HEK293 (cell line): ENCODE data around the gene TRMU.

Experiments
- GFI1B ChIP-seq: fragments of 450-650 bp; formaldehyde crosslinking; IDR thresholded peaks from 2 replicates; pipeline ENCODE4 v1.5.1; 2016; ENCODE audit warnings: missing biosample characterization, missing genetic modification characterization
- GLI2 ChIP-seq: fragments of 450-650 bp; formaldehyde crosslinking; IDR thresholded peaks from 2 replicates; pipeline ENCODE4; 2017; ENCODE audit warnings: missing biosample characterization, missing genetic modification characterization, low read depth, borderline replicate concordance
- GLIS1 ChIP-seq: fragments of 450-650 bp; formaldehyde crosslinking; IDR thresholded peaks from 2 replicates; pipeline ENCODE4 v1.5.1; 2016; ENCODE audit warnings: missing biosample characterization, missing genetic modification characterization
- KLF1 ChIP-seq: fragments of 450-650 bp; formaldehyde crosslinking; IDR thresholded peaks from 2 replicates; pipeline ENCODE4 v1.5.1; 2016; ENCODE audit warnings: missing biosample characterization, missing genetic modification characterization
- MYNN ChIP-seq: fragments of 450-650 bp; formaldehyde crosslinking; IDR thresholded peaks from 2 replicates; pipeline ENCODE4 v1.5.1; 2016; ENCODE audit warnings: missing biosample characterization, missing genetic modification characterization, borderline replicate concordance
- REPIN1 ChIP-seq: fragments of 450-650 bp; formaldehyde crosslinking; IDR thresholded peaks from 2 replicates; pipeline ENCODE4 v1.5.1; 2017; ENCODE audit warnings: missing biosample characterization, missing genetic modification characterization, low read depth
- TCF7L2 ChIP-seq: IDR thresholded peaks from 2 replicates; pipeline ENCODE4 v1.6.1; 2011; ENCODE audit warnings: low read depth, mild to moderate bottlenecking, inconsistent platforms, low read length, moderate library complexity, borderline replicate concordance
- ZBTB21 ChIP-seq: fragments of 450-650 bp; formaldehyde crosslinking; IDR thresholded peaks from 2 replicates; pipeline ENCODE4 v1.5.1; 2017; ENCODE audit warnings: missing biosample characterization, missing genetic modification characterization
- ZBTB7A ChIP-seq: fragments of 450-650 bp; formaldehyde crosslinking; IDR thresholded peaks from 2 replicates; pipeline ENCODE4 v1.5.1; 2016; ENCODE audit warnings: low read depth, missing biosample characterization, missing genetic modification characterization
- ZNF114 ChIP-seq: fragments of 450-650 bp; formaldehyde crosslinking; IDR thresholded peaks from 2 replicates; pipeline ENCODE4 v1.5.0; 2017; ENCODE audit warnings: missing biosample characterization, missing genetic modification characterization
- ZNF121 ChIP-seq: fragments of 450-650 bp; formaldehyde crosslinking; IDR thresholded peaks from 2 replicates; pipeline ENCODE4 v1.5.1; 2016; ENCODE audit warnings: missing biosample characterization, missing genetic modification characterization
- ZNF138 ChIP-seq: fragments of 450-650 bp; formaldehyde crosslinking; IDR thresholded peaks from 2 replicates; pipeline ENCODE4 v1.5.1; 2016; ENCODE audit warnings: missing biosample characterization, missing genetic modification characterization, borderline replicate concordance
- ZNF146 ChIP-seq: fragments of 450-650 bp; formaldehyde crosslinking; IDR thresholded peaks from 2 replicates; pipeline ENCODE4 v1.5.1; 2016; ENCODE audit warnings: missing biosample characterization, missing genetic modification characterization
- ZNF148 ChIP-seq: fragments of 450-650 bp; formaldehyde crosslinking; IDR thresholded peaks from 2 replicates; pipeline ENCODE4 v1.5.0; 2017; ENCODE audit warnings: missing biosample characterization, missing genetic modification characterization, borderline replicate concordance
- ZNF169 ChIP-seq: fragments of 450-650 bp; formaldehyde crosslinking; IDR thresholded peaks from 2 replicates; pipeline ENCODE4 v1.5.1; 2016; ENCODE audit warnings: missing biosample characterization, missing genetic modification characterization
- ZNF223 ChIP-seq: fragments of 450-650 bp; formaldehyde crosslinking; IDR thresholded peaks from 2 replicates; pipeline ENCODE4 v1.5.1; 2016; ENCODE audit warnings: missing biosample characterization, missing genetic modification characterization
- ZNF24 ChIP-seq: fragments of 450-650 bp; formaldehyde crosslinking; IDR thresholded peaks from 2 replicates; pipeline ENCODE4 v1.5.1; 2016; ENCODE audit warnings: missing biosample characterization, missing genetic modification characterization
- ZNF266 ChIP-seq: fragments of 450-650 bp; formaldehyde crosslinking; IDR thresholded peaks from 2 replicates; pipeline ENCODE4 v1.5.1; 2016; ENCODE audit warnings: missing biosample characterization, missing genetic modification characterization, low read depth
- ZNF274 ChIP-seq, 2 experiments: fragments of 200-500 bp in 1 of 2; fragments of 450-650 bp in 1 of 2; sonication (Bioruptor generic) in 1 of 2; formaldehyde crosslinking in 1 of 2; IDR thresholded peaks; 2 replicates each; pipeline versions ENCODE4 v1.5.1 to v1.6.1; 2014 to 2016; ENCODE audit warnings: borderline replicate concordance in 1 of 2, inconsistent platforms in 1 of 2, low read length in 1 of 2, missing biosample characterization in 1 of 2, missing genetic modification characterization in 1 of 2
- ZNF366 ChIP-seq: fragments of 450-650 bp; formaldehyde crosslinking; conservative IDR thresholded peaks from 2 replicates; pipeline ENCODE4 v1.5.1; 2016; ENCODE audit warnings: missing biosample characterization, missing genetic modification characterization
- ZNF423 ChIP-seq: fragments of 450-650 bp; formaldehyde crosslinking; IDR thresholded peaks from 2 replicates; pipeline ENCODE4 v1.5.1; 2016; ENCODE audit warnings: missing biosample characterization, missing genetic modification characterization
- ZNF473 ChIP-seq: fragments of 450-650 bp; formaldehyde crosslinking; IDR thresholded peaks from 2 replicates; pipeline ENCODE4 v1.5.1; 2017; ENCODE audit warnings: missing biosample characterization, missing genetic modification characterization
- ZNF518A ChIP-seq: fragments of 450-650 bp; formaldehyde crosslinking; conservative IDR thresholded peaks from 2 replicates; pipeline ENCODE4 v1.5.1; 2016; ENCODE audit warnings: low read depth, missing biosample characterization, missing genetic modification characterization
- ZNF529 ChIP-seq: fragments of 450-650 bp; formaldehyde crosslinking; IDR thresholded peaks from 2 replicates; pipeline ENCODE4 v1.5.1; 2017; ENCODE audit warnings: missing genetic modification characterization, missing biosample characterization; ENCODE audit not compliant: insufficient replicate concordance
- ZNF544 ChIP-seq: fragments of 450-650 bp; formaldehyde crosslinking; IDR thresholded peaks from 2 replicates; pipeline ENCODE4 v1.5.0; 2017; ENCODE audit warnings: missing biosample characterization, missing genetic modification characterization
- ZNF549 ChIP-seq: fragments of 450-650 bp; IDR thresholded peaks from 2 replicates; pipeline ENCODE4 v1.5.1; 2018; ENCODE audit warnings: missing biosample characterization, missing genetic modification characterization, mild to moderate bottlenecking, inconsistent platforms, moderate library complexity
- ZNF571 ChIP-seq: fragments of 450-650 bp; formaldehyde crosslinking; IDR thresholded peaks from 2 replicates; pipeline ENCODE4 v1.5.0; 2017; ENCODE audit warnings: missing biosample characterization, missing genetic modification characterization
- ZNF596 ChIP-seq: fragments of 450-650 bp; IDR thresholded peaks from 2 replicates; pipeline ENCODE4 v1.5.0; 2018; ENCODE audit warnings: missing biosample characterization, mild to moderate bottlenecking, missing genetic modification characterization, moderate library complexity
- ZNF610 ChIP-seq: fragments of 450-650 bp; formaldehyde crosslinking; IDR thresholded peaks from 2 replicates; pipeline ENCODE4 v1.5.1; 2016; ENCODE audit warnings: missing biosample characterization, missing genetic modification characterization, borderline replicate concordance
- ZNF624 ChIP-seq: fragments of 450-650 bp; formaldehyde crosslinking; IDR thresholded peaks from 2 replicates; pipeline ENCODE4 v1.5.1; 2017; ENCODE audit warnings: missing biosample characterization, missing genetic modification characterization
- ZNF777 ChIP-seq: fragments of 450-650 bp; formaldehyde crosslinking; IDR thresholded peaks from 2 replicates; pipeline ENCODE4 v1.5.1; 2017; ENCODE audit warnings: missing biosample characterization, missing genetic modification characterization, borderline replicate concordance
- ZSCAN30 ChIP-seq: fragments of 450-650 bp; IDR thresholded peaks from 2 replicates; pipeline ENCODE4 v1.5.1; 2018; ENCODE audit warnings: missing biosample characterization, mild to moderate bottlenecking, missing genetic modification characterization, moderate library complexity
- ZXDB ChIP-seq: fragments of 450-650 bp; formaldehyde crosslinking; IDR thresholded peaks from 2 replicates; pipeline ENCODE4 v1.5.1; 2016; ENCODE audit warnings: missing biosample characterization, missing genetic modification characterization

The TRMU gene

GRCh38 chr22:46335201-46336118 is at the start of gene TRMU (continued):
- TF ChIP-seq REPIN1: peak; percentile 58; the same call in 1 of the 2 replicates
- peak; percentile 47; the same call in 1 of the 2 replicates for TF ChIP-seq KLF1
- TF ChIP-seq ZSCAN30: peak; percentile 76
- TF ChIP-seq ZBTB21 (tag by site-specific recombination): 0 out of 2 replicates have a peak, but pooled peaks have one; percentile 21
- no peak for TF ChIP-seq ZNF571 (tag by site-specific recombination)
- no peak for TF ChIP-seq ZNF266 (tag by site-specific recombination)
- no peak for TF ChIP-seq ZNF223 (tag by site-specific recombination)
- peak; percentile 74 for TF ChIP-seq ZNF121 (tag by site-specific recombination)
- no peak for TF ChIP-seq GLI2 (tag by site-specific recombination)
- no peak for TF ChIP-seq ZNF114
- peak; percentile 33; the same call in 1 of the 2 replicates for TF ChIP-seq MYNN
- TF ChIP-seq ZNF473 (tag by site-specific recombination): no peak
- TF ChIP-seq ZXDB (tag by site-specific recombination): peak; percentile 89
- TF ChIP-seq ZNF777 (tag by site-specific recombination): no peak
- TF ChIP-seq ZNF24 (tag by site-specific recombination): peak; percentile 71; the same call in 1 of the 2 replicates
- TF ChIP-seq ZNF518A (tag by site-specific recombination): peak; percentile 68; the same call in 1 of the 2 replicates
- no peak for TF ChIP-seq ZNF366 (tag by site-specific recombination)
- no peak for TF ChIP-seq GFI1B
- TF ChIP-seq ZNF529 (tag by site-specific recombination): no peak
- no peak for TF ChIP-seq ZNF169 (tag by site-specific recombination)
- TF ChIP-seq ZBTB7A: 0 out of 2 replicates have a peak, but pooled peaks have one; percentile 12
- TF ChIP-seq ZNF549 (tag by site-specific recombination): no peak
- TF ChIP-seq TCF7L2: no peak
- no peak for TF ChIP-seq ZNF423
- 0 out of 2 replicates have a peak, but pooled peaks have one; percentile 38 for TF ChIP-seq ZNF146 (tag by site-specific recombination)
- no peak for TF ChIP-seq ZNF274 (IDR thresholded peaks at IDR 0.05; ENCODE audit: low read length)
- no peak for TF ChIP-seq ZNF274 (tag by site-specific recombination; IDR thresholded peaks at IDR 0.05; ENCODE audit: borderline replicate concordance)
- no peak for TF ChIP-seq ZNF624
- no peak for TF ChIP-seq ZNF138 (tag by site-specific recombination)
- TF ChIP-seq ZNF610 (tag by site-specific recombination): peak; percentile 59; the same call in 1 of the 2 replicates
- peak; percentile 78 for TF ChIP-seq GLIS1
- TF ChIP-seq ZNF596 (tag by site-specific recombination): peak; percentile 23; the same call in 1 of the 2 replicates
- peak; percentile 67; the same call in 1 of the 2 replicates for TF ChIP-seq ZNF148 (tag by site-specific recombination)
- TF ChIP-seq ZNF544 (tag by site-specific recombination): no peak
